Dedifferentiated amniotic fluid mesenchymal stem cell (primary cell): ENCODE results near the gene CKB.
A peak's percentile ranks its signal among the peaks of the same experiment; 100 is the strongest.

Source experiments
- DNase-seq: peaks from one replicate; pipeline ENCODE4 v3.0.0-alpha.2; 2016; ENCODE audit errors: extremely low spot score

The CKB gene

DNA sequence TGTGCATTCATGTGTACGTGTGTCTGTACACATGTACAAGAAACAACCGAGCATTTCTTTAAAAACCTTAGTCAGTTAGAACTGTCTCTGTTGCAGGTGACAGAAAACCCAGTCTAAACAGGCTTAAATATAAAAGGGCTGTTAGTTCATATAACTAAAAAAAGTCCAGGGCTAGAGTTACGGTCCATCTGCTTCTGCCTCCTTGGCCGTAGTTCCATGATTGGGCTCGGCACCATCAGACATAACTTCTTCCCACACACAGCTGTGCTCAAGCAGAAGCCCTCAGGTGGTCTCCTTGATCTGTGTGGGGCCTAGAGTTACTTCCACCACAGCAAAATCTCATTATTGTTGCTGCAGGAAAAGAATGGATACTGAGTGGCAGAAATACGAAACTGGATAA, 34.6 kb downstream of the CKB start:
- DNase-seq: no peak

DNA sequence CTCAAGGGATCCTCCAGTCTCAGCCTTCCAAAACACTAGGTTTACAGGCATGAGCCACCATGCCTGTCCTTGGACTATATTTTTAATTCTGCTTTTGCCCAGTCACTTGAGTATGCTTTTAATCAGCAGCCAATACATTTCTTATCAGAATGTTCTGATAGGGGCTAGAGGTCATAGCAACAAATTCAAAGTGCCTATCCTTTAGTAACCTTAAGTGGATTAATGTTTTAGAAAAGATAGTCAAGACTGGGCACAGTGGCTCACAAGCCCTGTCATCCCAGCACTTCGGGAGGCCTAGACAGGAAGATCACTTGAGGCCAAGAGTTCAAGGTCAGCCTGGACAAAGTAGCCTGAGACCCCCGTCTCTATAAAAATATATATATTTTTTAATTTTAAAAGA, 37.1 kb downstream of the CKB start:
- DNase-seq: no peak

DNA sequence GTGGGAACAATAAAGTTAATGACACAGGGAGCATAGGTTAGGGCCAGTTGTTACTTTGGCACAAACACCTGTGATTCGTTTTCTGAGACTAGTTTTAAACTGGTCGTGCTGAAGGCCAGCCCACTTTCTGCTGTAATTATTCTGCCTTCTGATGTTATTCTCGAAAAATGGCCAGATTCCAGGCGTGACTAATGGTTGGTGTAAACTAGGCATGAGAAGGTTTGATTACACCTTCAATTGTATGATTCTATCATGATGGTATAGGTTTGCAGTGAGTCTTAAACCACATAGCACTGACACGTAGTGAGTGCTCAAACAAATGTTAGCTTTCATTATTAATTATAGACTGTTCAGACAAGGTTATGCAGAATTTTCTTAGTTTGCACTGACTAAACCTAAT, 39.0 kb downstream of the CKB start:
- DNase-seq: peak; percentile 57

DNA sequence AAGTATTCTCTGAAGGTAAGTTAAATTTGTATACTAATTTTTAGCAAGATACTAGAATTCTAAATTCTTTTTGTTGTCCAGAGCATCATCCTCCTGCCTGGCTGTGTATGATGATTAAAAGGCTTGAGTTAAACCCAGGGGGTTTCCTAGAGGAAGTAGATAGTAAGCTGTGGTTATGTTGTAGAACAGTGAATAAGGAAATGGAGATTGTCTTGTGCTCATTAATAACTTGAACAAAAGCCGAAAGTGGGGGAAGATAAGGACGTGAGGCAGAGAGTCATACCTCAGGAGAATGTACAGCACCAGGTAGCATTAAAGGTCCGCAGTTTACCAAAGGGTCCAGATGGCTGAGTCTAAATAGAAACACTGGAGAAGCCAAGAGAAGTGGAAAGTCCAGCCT, 42.0 kb downstream of the CKB start:
- no peak for DNase-seq

DNA sequence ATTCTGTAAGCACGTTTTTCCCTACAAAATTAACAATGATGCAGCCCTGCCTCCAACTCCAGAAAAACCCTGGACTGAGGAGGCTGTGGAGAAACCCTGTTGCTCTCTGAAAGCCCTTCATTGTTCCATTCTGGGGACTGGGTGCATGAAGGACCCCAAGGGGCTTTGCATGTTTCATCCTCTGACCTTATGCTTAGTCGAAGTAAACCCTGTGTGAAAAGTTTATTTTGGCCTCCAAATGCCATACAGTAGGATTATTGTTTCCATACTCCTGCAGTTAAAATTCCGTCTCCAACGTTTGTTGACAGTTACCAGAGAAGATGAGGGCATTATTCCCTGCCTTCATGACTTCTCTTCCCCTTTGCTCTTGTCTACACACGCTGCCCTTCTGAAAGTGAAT, 46.0 kb downstream of the CKB start:
- no peak for DNase-seq

DNA sequence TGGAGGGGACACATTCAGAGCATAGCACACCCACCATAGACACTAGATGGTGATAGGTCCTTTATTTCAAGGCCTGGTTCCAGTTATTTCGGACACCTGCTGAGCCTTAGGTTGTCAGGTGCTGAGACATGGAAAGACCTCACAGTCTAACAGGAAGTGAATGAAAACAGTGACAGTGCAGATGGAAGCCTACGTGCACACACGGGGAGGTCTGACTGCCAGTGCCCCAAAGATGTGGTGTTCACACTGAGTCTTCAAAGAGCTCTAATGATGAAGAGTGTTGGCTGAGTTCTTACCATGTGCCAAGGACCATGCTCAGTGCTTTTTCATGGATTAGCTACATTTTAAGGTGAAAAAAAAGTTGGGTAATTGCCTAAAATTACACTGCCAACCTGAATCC, 46.6 kb downstream of the CKB start:
- DNase-seq: no peak

DNA sequence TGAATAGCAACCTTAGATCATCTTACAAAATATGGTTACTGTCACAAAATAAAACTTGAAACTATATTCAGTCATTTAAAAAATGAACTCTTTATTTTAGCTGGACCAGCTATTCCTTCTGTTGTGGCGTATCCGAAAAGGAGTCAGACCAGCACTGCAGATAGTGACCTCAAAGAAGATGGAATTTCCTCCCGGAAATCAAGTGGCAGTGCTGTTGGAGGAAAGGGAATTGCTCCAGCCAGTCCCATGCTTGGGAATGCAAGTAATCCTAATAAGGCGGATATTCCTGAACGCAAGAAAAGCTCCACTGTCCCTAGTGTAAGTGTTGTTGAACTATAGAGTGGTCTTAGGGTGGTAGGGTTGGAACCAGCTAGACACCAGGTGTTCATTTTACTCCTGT, 47.7 kb downstream of the CKB start:
- DNase-seq: no peak

DNA sequence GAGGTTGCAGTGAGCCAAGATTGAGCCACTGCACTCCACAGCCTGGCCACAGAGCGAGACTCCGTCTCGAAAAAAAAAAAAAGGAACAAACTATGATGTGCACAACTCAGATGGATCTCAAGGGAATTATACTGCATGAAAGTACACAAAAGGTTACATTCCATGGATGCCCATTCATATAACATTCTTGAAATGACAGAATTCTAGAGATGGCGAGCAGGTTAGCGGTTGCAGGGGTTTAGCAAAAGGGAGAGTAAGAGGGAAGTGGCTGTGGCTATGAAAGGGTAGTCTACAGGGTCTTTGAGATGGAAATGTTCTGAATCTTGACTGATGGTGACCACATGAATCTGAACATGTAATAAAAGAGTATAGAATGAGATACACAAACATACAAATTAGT, 49.7 kb downstream of the CKB start:
- DNase-seq: no peak
